Ectodermal cell (in vitro differentiated cells): ENCODE results near the gene RTP3.
"Not testable (repeated sequence)": the region's sequence is repeated elsewhere in the genome, so short reads cannot be mapped to it uniquely, and the experiment has no call there.

Source experiments
- H3K27ac ChIP-seq: 2 replicates; pipeline ENCODE4 v1.7.0; 2013; ENCODE audit warnings: mild to moderate bottlenecking, low read depth, low read length; ENCODE audit not compliant: insufficient read depth, poor library complexity, severe bottlenecking
- H3K27me3 ChIP-seq: 2 replicates; pipeline ENCODE4 v1.7.0; 2013; ENCODE audit warnings: mild to moderate bottlenecking, low read length; ENCODE audit not compliant: insufficient read depth, control insufficient read depth, poor library complexity, severe bottlenecking
- H3K36me3 ChIP-seq: one replicate; pipeline ENCODE4 v1.7.0; 2013; ENCODE audit warnings: low read length; ENCODE audit not compliant: control insufficient read depth, insufficient read depth
- H3K4me1 ChIP-seq: one replicate; pipeline ENCODE4 v1.7.0; 2013; ENCODE audit warnings: low read length; ENCODE audit not compliant: control insufficient read depth, insufficient read depth
- H3K4me3 ChIP-seq: 2 replicates; pipeline ENCODE4 v1.7.0; 2013; ENCODE audit warnings: low read depth, low read length, control low read depth; ENCODE audit not compliant: insufficient read depth
- H3K9me3 ChIP-seq: 2 replicates; pipeline ENCODE4 v1.7.0; 2013; ENCODE audit warnings: mild to moderate bottlenecking, low read length, moderate library complexity; ENCODE audit not compliant: control insufficient read depth
- WGBS, 2 experiments: methylation state at CpG; one replicate each; pipeline ENCODE4 v1.1.7; 2013; ENCODE audit warnings: missing lambda C conversion rate in 2 of 2; 5-methylcytosine and 5-hydroxymethylcytosine counted together

The RTP3 gene

DNA sequence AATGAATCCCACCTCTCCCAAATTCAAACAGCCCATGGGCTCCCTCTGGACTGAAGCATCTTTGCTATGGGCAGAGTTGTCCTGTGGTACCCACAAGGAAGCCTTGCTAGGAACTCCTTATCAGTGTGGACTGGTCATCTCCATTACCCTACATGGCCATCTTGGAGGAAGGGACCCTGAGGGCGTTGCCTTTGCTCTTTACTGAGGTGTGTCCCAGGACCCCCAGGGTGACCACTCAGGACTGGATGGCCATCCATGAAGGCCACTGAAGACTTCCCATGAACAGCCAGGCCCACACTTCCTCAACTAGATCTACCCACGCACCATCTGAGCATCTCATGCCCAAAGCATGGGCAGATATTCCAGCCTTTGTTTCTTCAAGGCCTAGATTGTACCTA is 20.0 kb downstream of the RTP3 start:
- Histone ChIP-seq H3K27ac (no peak overlapping the region), H3K9me3 (no peaks in the 10 kb centered on the region), H3K27me3 (no peaks in the 10 kb centered on the region), H3K36me3 (no peaks in the 10 kb centered on the region), H3K4me1 (no peaks in the 10 kb centered on the region), H3K4me3 (no peak overlapping the region)
- WGBS, 2 experiments: 90 to 97% methylated on average over 2 of the region's 2 CpGs

DNA sequence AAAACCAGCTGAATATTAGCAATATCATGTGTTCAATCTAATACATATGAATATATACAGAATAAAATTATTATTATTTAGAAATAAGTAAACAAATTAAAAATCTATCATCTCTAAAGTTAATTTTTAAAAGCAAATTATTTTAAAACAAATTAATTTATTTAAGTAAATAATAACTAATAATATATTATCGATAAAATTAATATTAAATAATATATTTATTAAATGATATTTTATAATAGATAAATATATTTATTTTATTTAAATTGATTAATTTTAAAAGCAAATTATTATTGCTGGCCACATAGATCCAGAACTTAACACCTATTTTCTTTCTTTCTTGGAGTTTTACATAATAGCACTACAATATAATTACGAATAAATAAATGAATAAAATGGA is 22.2 kb downstream of the RTP3 start:
- H3K4me1 ChIP-seq: no peaks in the 10 kb centered on the region
- no peak overlapping the region for H3K4me3 ChIP-seq
- H3K27me3 ChIP-seq: no peaks in the 10 kb centered on the region
- H3K27ac ChIP-seq: no peak overlapping the region
- 100% methylated on average over 1 of the region's 2 CpGs; no CpG with 5 or more reads in 1 of the 2 experiments for WGBS, 2 experiments
- no peaks in the 10 kb centered on the region for H3K36me3 ChIP-seq
- no peaks in the 10 kb centered on the region for H3K9me3 ChIP-seq

GRCh38 chr3:46520531-46520930 is 22.8 kb downstream of the RTP3 start:
- no peaks in the 10 kb centered on the region for H3K36me3 ChIP-seq
- 90 to 93% methylated on average over 3 of the region's 3 CpGs for WGBS, 2 experiments
- H3K27me3 ChIP-seq: no peaks in the 10 kb centered on the region
- no peak overlapping the region for H3K27ac ChIP-seq
- no peak overlapping the region for H3K4me3 ChIP-seq
- H3K4me1 ChIP-seq: no peaks in the 10 kb centered on the region
- no peaks in the 10 kb centered on the region for H3K9me3 ChIP-seq

DNA sequence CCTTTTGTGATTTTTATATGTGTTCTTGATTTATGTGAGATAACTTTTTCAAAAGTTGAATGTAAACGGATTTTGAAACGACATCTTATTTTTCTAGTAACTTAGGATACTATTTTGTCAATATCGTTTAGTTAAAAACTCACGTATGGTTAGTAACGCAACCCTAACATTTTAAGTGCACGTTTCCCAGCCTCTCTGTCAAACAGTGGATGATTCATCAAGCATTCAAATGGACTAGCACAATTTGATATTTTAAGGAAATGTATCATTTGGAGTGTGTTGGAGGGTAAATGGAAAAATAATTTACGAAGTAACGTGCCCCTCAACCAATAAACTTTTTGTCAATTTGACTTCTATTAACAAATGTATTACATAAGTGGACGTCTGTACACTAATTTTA is 23.3 kb downstream of the RTP3 start:
- WGBS, 2 experiments: 83 to 89% methylated on average over 6 to 7 of the region's 9 CpGs
- no peaks in the 10 kb centered on the region for H3K27me3 ChIP-seq
- H3K4me1 ChIP-seq: no peaks in the 10 kb centered on the region
- no peaks in the 10 kb centered on the region for H3K9me3 ChIP-seq
- H3K27ac ChIP-seq: no peak overlapping the region
- H3K4me3 ChIP-seq: no peak overlapping the region
- H3K36me3 ChIP-seq: no peaks in the 10 kb centered on the region

- H3K4me3 ChIP-seq, H3K4me1 ChIP-seq, H3K27ac ChIP-seq, H3K36me3 ChIP-seq, H3K27me3 ChIP-seq, H3K9me3 ChIP-seq: not testable (repeated sequence)
- 72 to 100% methylated on average over 3 of the region's 4 CpGs for WGBS, 2 experiments
Observed at GRCh38 chr3:46522201-46522600, 24.4 kb downstream of the RTP3 start.

DNA sequence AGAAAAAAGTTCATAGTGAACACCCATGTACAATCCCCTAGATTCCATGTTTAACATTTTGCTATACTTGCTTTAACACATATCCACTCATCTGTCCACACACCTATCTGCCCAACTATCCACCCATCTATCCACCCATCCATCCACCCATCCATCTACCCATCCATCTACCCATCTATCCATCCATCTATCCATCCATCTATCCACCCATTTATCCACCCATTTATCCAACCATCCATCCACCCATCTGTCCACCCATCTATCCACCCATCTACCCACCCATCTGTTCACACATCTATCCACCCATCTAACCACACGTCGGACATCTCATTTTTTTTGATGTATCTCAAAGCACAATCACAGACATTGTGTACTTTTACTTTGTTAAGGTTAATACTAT is 25.8 kb downstream of the RTP3 start:
- Histone ChIP-seq H3K27me3 (no peaks in the 10 kb centered on the region), H3K4me3 (no peak overlapping the region), H3K27ac (no peak overlapping the region), H3K9me3 (no peaks in the 10 kb centered on the region), H3K36me3 (no peaks in the 10 kb centered on the region), H3K4me1 (no peaks in the 10 kb centered on the region)
- WGBS, 2 experiments: 100% methylated on average over 2 of the region's 2 CpGs

- H3K27ac ChIP-seq: no peak overlapping the region
- 79 to 85% methylated on average over 3 of the region's 3 CpGs for WGBS, 2 experiments
- H3K4me3 ChIP-seq: no peak overlapping the region
- H3K9me3 ChIP-seq: no peaks in the 10 kb centered on the region
- H3K27me3 ChIP-seq: no peaks in the 10 kb centered on the region
- no peaks in the 10 kb centered on the region for H3K4me1 ChIP-seq
- H3K36me3 ChIP-seq: no peaks in the 10 kb centered on the region
Observed at GRCh38 chr3:46524008-46524407, 26.2 kb downstream of the RTP3 start.

- 88 to 89% methylated on average over 2 of the region's 3 CpGs for WGBS, 2 experiments
- Histone ChIP-seq H3K4me1 (no peaks in the 10 kb centered on the region), H3K4me3 (no peak overlapping the region), H3K27ac (no peak overlapping the region), H3K9me3 (no peaks in the 10 kb centered on the region), H3K36me3 (no peaks in the 10 kb centered on the region), H3K27me3 (no peaks in the 10 kb centered on the region)
Observed at GRCh38 chr3:46524832-46525231, 27.1 kb downstream of the RTP3 start.

DNA sequence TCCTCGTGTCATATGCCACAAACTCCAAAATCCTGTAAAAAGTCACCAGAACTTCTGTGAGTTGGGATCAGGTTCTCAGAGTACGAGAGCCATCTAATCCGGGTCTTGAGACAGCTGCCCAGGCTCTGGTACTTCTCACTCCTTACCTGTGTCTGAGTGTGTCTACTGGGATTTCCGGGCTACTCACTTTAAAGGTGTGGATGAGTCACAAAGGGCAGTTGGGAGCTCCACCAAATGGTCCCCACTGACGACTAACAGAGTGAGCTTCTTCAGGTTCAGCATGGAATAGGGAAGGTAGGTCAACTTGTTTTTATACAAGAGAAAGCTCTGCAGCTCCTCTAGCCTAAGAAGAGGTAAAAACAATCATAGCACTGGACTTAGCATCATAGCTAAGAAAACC is 29.5 kb downstream of the RTP3 start:
- Histone ChIP-seq H3K27me3 (no peaks in the 10 kb centered on the region), H3K27ac (no peak overlapping the region), H3K9me3 (no peaks in the 10 kb centered on the region), H3K36me3 (no peaks in the 10 kb centered on the region), H3K4me3 (no peak overlapping the region), H3K4me1 (no peaks in the 10 kb centered on the region)
- 95 to 96% methylated on average over 5 of the region's 5 CpGs for WGBS, 2 experiments

DNA sequence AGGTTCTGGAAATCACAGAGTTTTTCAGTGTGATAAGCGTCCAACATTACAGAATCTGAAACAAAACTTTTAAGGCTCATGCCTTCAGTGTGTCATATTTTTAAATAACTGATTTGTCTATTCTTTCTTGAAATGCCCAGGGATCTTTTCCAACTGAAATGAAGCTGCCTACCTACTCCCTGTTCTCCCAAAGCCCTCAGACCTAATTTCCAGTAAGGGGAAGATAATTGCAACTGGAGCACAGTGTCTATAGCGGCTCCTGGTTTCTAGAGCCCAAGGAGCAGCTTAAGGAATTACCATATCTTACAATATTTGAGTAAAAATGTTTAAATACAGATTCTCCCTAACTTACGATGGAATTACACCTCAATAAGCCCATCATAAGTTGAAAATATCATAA is 35.3 kb downstream of the RTP3 start:
- Histone ChIP-seq H3K4me1 (no peaks in the 10 kb centered on the region), H3K27me3 (no peaks in the 10 kb centered on the region), H3K9me3 (no peaks in the 10 kb centered on the region), H3K27ac (no peak overlapping the region), H3K4me3 (no peak overlapping the region), H3K36me3 (no peaks in the 10 kb centered on the region)
- WGBS, 2 experiments: 88 to 94% methylated on average over 1 to 2 of the region's 3 CpGs

DNA sequence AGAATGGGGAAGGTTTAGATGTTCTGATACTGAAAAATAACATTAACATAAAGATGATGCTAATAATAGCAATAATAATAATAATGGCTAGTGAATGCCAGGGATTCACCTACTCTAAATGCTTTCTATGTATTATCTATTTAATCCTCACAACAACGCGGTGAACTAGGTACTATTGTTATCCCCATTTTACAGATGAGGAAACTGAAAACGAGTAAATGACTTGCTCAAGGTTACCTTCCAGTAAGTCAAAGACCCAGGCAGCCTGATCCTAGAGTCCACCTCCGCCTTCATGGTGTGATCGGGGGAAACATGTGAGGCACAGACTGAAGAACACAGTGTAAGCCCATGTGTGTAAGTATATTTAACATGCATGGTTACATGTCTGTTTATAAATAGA is 38.0 kb downstream of the RTP3 start:
- H3K27me3 ChIP-seq: no peaks in the 10 kb centered on the region
- no peak overlapping the region for H3K27ac ChIP-seq
- H3K4me1 ChIP-seq: no peaks in the 10 kb centered on the region
- H3K36me3 ChIP-seq: no peaks in the 10 kb centered on the region
- no peak overlapping the region for H3K4me3 ChIP-seq
- 92 to 95% methylated on average over 5 of the region's 5 CpGs for WGBS, 2 experiments
- no peaks in the 10 kb centered on the region for H3K9me3 ChIP-seq
